Measurements from ENCODE around the gene USP24.

Gene USP24

GRCh38 chr1:55153031-55153430 lies 62.1 kb downstream of the USP24 start:
- Histone ChIP-seq H3K4me3 (ENCODE audit: low read length, poor library complexity, severe bottlenecking) (no peak overlapping the region), H3K9ac (ENCODE audit: low read depth, low read length, poor library complexity, severe bottlenecking) (no peak overlapping the region), H3K79me2 (ENCODE audit: insufficient read depth, low read length) (no peaks in the 10 kb centered on the region), H3K9me2 (replicated peaks; ENCODE audit: low read depth, low read length) (no peaks in the 10 kb centered on the region), H3K4me2 (ENCODE audit: low read depth, low read length, poor library complexity, severe bottlenecking) (no peak overlapping the region), H2AFZ (ENCODE audit: low read length) (no peak overlapping the region), H3K36me3 (ENCODE audit: insufficient read depth, low read length) (peaks cover 93% of the 10 kb centered on the region), H3K9me3 (ENCODE audit: insufficient read depth, low read depth, low read length) (no peaks in the 10 kb centered on the region), H3K27me3 (ENCODE audit: insufficient read depth, low read length, poor library complexity, severe bottlenecking) (no peaks in the 10 kb centered on the region), H3K4me1 (ENCODE audit: insufficient read depth, low read length, poor library complexity, severe bottlenecking) (no peaks in the 10 kb centered on the region), H3F3A (ENCODE audit: low read depth) (no peaks in the 10 kb centered on the region), H4K20me1 (ENCODE audit: insufficient read depth, low read length, poor library complexity, severe bottlenecking) (peaks cover 2% of the 10 kb centered on the region)
- TF ChIP-seq CTCF (conservative IDR thresholded peaks at IDR 0.05; ENCODE audit: low read length) (no peak), EZH2phosphoT487 (IDR thresholded peaks at IDR 0.05; ENCODE audit: borderline replicate concordance) (no peak)

GRCh38 chr1:55150880-55151588 lies 64.1 kb downstream of the USP24 start:
- Histone ChIP-seq H3K9me2 (replicated peaks; ENCODE audit: low read depth, low read length) (no peaks in the 10 kb centered on the region), H2AFZ (ENCODE audit: low read length) (no peak overlapping the region), H3K9ac (ENCODE audit: low read depth, low read length, poor library complexity, severe bottlenecking) (no peak overlapping the region), H3F3A (ENCODE audit: low read depth) (no peaks in the 10 kb centered on the region), H3K27me3 (ENCODE audit: insufficient read depth, low read length, poor library complexity, severe bottlenecking) (no peaks in the 10 kb centered on the region), H3K79me2 (ENCODE audit: insufficient read depth, low read length) (no peaks in the 10 kb centered on the region), H3K4me1 (ENCODE audit: insufficient read depth, low read length, poor library complexity, severe bottlenecking) (no peaks in the 10 kb centered on the region), H4K20me1 (ENCODE audit: insufficient read depth, low read length, poor library complexity, severe bottlenecking) (peaks cover 4% of the 10 kb centered on the region), H3K4me3 (ENCODE audit: low read length, poor library complexity, severe bottlenecking) (no peak overlapping the region), H3K4me2 (ENCODE audit: low read depth, low read length, poor library complexity, severe bottlenecking) (no peak overlapping the region), H3K9me3 (ENCODE audit: insufficient read depth, low read depth, low read length) (no peaks in the 10 kb centered on the region), H3K36me3 (ENCODE audit: insufficient read depth, low read length) (peaks cover 92% of the 10 kb centered on the region)
- TF ChIP-seq EZH2phosphoT487 (IDR thresholded peaks at IDR 0.05; ENCODE audit: borderline replicate concordance) = no peak
- TF ChIP-seq CTCF (conservative IDR thresholded peaks at IDR 0.05; ENCODE audit: low read length) = no peak

GRCh38 chr1:55148676-55149075 lies 66.5 kb downstream of the USP24 start:
- TF ChIP-seq EZH2phosphoT487 (IDR thresholded peaks at IDR 0.05; ENCODE audit: borderline replicate concordance) (no peak), CTCF (conservative IDR thresholded peaks at IDR 0.05; ENCODE audit: low read length) (no peak)
- Histone ChIP-seq H3K27me3 (ENCODE audit: insufficient read depth, low read length, poor library complexity, severe bottlenecking) (no peaks in the 10 kb centered on the region), H3K79me2 (ENCODE audit: insufficient read depth, low read length) (no peaks in the 10 kb centered on the region), H2AFZ (ENCODE audit: low read length) (no peak overlapping the region), H3F3A (ENCODE audit: low read depth) (no peaks in the 10 kb centered on the region; the same call in 1 of the 2 replicates), H3K4me3 (ENCODE audit: low read length, poor library complexity, severe bottlenecking) (no peak overlapping the region), H3K4me2 (ENCODE audit: low read depth, low read length, poor library complexity, severe bottlenecking) (no peak overlapping the region), H3K9me2 (replicated peaks; ENCODE audit: low read depth, low read length) (no peaks in the 10 kb centered on the region), H3K9me3 (ENCODE audit: insufficient read depth, low read depth, low read length) (no peaks in the 10 kb centered on the region), H3K9ac (ENCODE audit: low read depth, low read length, poor library complexity, severe bottlenecking) (no peak overlapping the region), H4K20me1 (ENCODE audit: insufficient read depth, low read length, poor library complexity, severe bottlenecking) (peaks cover 4% of the 10 kb centered on the region), H3K36me3 (ENCODE audit: insufficient read depth, low read length) (peaks cover 92% of the 10 kb centered on the region), H3K4me1 (ENCODE audit: insufficient read depth, low read length, poor library complexity, severe bottlenecking) (no peaks in the 10 kb centered on the region)
